ENCODE results near the gene TSPAN15. TPM values are rescaled to one million over a fixed set of nuclear protein-coding genes. Genes with fewer than 3 reads are reported as not detected.
A peak's percentile ranks its signal among the peaks of the same experiment; 100 is the strongest.

Gene TSPAN15
- total RNA-seq, 1 experiment from 2014 or later: 108 TPM

- Histone ChIP-seq H2AFZ (no peak overlapping the region), H3K9me3 (ENCODE audit: insufficient read depth, low read depth) (no peaks in the 10 kb centered on the region), H3K4me2 (peak overlapping the region; percentile 96), H3K4me1 (replicated peaks; ENCODE audit: insufficient read depth) (peaks cover 85% of the 10 kb centered on the region), H3K36me3 (ENCODE audit: low read depth) (no peaks in the 10 kb centered on the region), H3K9me2 (ENCODE audit: insufficient read depth) (no peaks in the 10 kb centered on the region), H3F3A (ENCODE audit: insufficient read depth, low read depth) (peaks cover 71% of the 10 kb centered on the region), H3K27me3 (ENCODE audit: insufficient read depth, low read depth) (no peaks in the 10 kb centered on the region), H3K4me3 (no peak overlapping the region), H3K27ac (peak overlapping the region; percentile 95), H3K79me2 (ENCODE audit: low read depth) (no peaks in the 10 kb centered on the region), H4K20me1 (ENCODE audit: insufficient read depth) (no peaks in the 10 kb centered on the region)
- TF ChIP-seq, protein P1, sequence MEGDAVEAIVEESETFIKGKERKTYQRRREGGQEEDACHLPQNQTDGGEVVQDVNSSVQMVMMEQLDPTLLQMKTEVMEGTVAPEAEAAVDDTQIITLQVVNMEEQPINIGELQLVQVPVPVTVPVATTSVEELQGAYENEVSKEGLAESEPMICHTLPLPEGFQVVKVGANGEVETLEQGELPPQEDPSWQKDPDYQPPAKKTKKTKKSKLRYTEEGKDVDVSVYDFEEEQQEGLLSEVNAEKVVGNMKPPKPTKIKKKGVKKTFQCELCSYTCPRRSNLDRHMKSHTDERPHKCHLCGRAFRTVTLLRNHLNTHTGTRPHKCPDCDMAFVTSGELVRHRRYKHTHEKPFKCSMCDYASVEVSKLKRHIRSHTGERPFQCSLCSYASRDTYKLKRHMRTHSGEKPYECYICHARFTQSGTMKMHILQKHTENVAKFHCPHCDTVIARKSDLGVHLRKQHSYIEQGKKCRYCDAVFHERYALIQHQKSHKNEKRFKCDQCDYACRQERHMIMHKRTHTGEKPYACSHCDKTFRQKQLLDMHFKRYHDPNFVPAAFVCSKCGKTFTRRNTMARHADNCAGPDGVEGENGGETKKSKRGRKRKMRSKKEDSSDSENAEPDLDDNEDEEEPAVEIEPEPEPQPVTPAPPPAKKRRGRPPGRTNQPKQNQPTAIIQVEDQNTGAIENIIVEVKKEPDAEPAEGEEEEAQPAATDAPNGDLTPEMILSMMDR (conservative IDR thresholded peaks at IDR 0.05): no peak
- no peak for TF ChIP-seq EZH2 (IDR thresholded peaks at IDR 0.05; ENCODE audit: low read depth)
- peak in 1 of 2 experiments; percentile 69 for DNase-seq
- intact Hi-C loops (cut with micrococcal nuclease; ENCODE audit: unreplicated experiment): no loop called here
- ChIA-PET CTCF (interaction anchor here (0.6 to 0.7 kb wide), 2 partner anchors 21 to 189 kb away, joined by 3 read pairs; no protein-coding TSS in a partner anchor), POLR2A (ENCODE audit: unreplicated experiment) (no interaction called here)
- no TSS peak for BruUV-seq (replicated peaks)
Measured at GRCh38 chr10:69445041-69445440, 6.2 kb upstream of the TSPAN15 start.

GRCh38 chr10:69446229-69446628, 5.0 kb upstream of the TSPAN15 start:
- TF ChIP-seq EZH2 (IDR thresholded peaks at IDR 0.05; ENCODE audit: low read depth): no peak
- TF ChIP-seq, protein P1 (conservative IDR thresholded peaks at IDR 0.05): no peak
- intact Hi-C loops (cut with micrococcal nuclease; ENCODE audit: unreplicated experiment): no loop called here

GRCh38 chr10:69446650-69447151, 4.6 kb upstream of the TSPAN15 start:
- peak; percentile 66 to 98 for DNase-seq
- H3K4me1 ChIP-seq (replicated peaks; ENCODE audit: insufficient read depth): peaks cover 79% of the 10 kb centered on the region
- H3K9me3 ChIP-seq (ENCODE audit: insufficient read depth, low read depth): no peaks in the 10 kb centered on the region
- no peak for TF ChIP-seq EZH2 (IDR thresholded peaks at IDR 0.05; ENCODE audit: low read depth)
- TF ChIP-seq, protein P1 (conservative IDR thresholded peaks at IDR 0.05): no peak
- no peaks in the 10 kb centered on the region for H3K36me3 ChIP-seq (ENCODE audit: low read depth)
- H3K27ac ChIP-seq: peak overlapping the region; percentile 95
- CTCF ChIA-PET: interaction anchor here (0.7 to 2.1 kb wide), 6 partner anchors 13 to 153 kb away, joined by 3 to 9 read pairs (median 4); no protein-coding TSS in a partner anchor
- POLR2A ChIA-PET (ENCODE audit: unreplicated experiment): interaction anchor here (0.5 to 1.0 kb wide), 9 partner anchors 9 to 957 kb away, joined by 3 to 17 read pairs (median 5); partner anchors contain the start of genes EIF4EBP2 and SUPV3L1
- H2AFZ ChIP-seq: no peak overlapping the region
- no peaks in the 10 kb centered on the region for H3K27me3 ChIP-seq (ENCODE audit: insufficient read depth, low read depth)
- H4K20me1 ChIP-seq (ENCODE audit: insufficient read depth): no peaks in the 10 kb centered on the region
- intact Hi-C loops (cut with micrococcal nuclease; ENCODE audit: unreplicated experiment): no loop called here
- peaks cover 3% of the 10 kb centered on the region for H3K79me2 ChIP-seq (ENCODE audit: low read depth)
- BruUV-seq (replicated peaks): no TSS peak
- peak overlapping the region; percentile 96 for H3K4me2 ChIP-seq
- no peaks in the 10 kb centered on the region for H3K9me2 ChIP-seq (ENCODE audit: insufficient read depth)
- peak overlapping the region; percentile 2; the same call in 1 of the 2 replicates for H3K4me3 ChIP-seq
- peaks cover 71% of the 10 kb centered on the region for H3F3A ChIP-seq (ENCODE audit: insufficient read depth, low read depth)

More at GRCh38 chr10:69446229-69446628, 5.0 kb upstream of the TSPAN15 start:
- DNase-seq: peak in 1 of 2 experiments; percentile 57
- Histone ChIP-seq H3K27me3 (ENCODE audit: insufficient read depth, low read depth) (no peaks in the 10 kb centered on the region), H3K9me2 (ENCODE audit: insufficient read depth) (no peaks in the 10 kb centered on the region), H3K4me3 (no peak overlapping the region), H4K20me1 (ENCODE audit: insufficient read depth) (no peaks in the 10 kb centered on the region), H3K4me2 (peak overlapping the region; percentile 96), H3K36me3 (ENCODE audit: low read depth) (no peaks in the 10 kb centered on the region), H3K4me1 (replicated peaks; ENCODE audit: insufficient read depth) (peaks cover 84% of the 10 kb centered on the region), H3K9me3 (ENCODE audit: insufficient read depth, low read depth) (no peaks in the 10 kb centered on the region), H3F3A (ENCODE audit: insufficient read depth, low read depth) (peaks cover 70% of the 10 kb centered on the region), H2AFZ (no peak overlapping the region), H3K79me2 (ENCODE audit: low read depth) (no peaks in the 10 kb centered on the region), H3K27ac (peak overlapping the region; percentile 95)
- ChIA-PET CTCF (interaction anchor here (0.6 to 2.1 kb wide), 6 partner anchors 13 to 153 kb away, joined by 3 to 9 read pairs (median 4); no protein-coding TSS in a partner anchor), POLR2A (ENCODE audit: unreplicated experiment) (interaction anchor here (0.6 to 1.0 kb wide), 5 partner anchors 9 to 894 kb away, joined by 3 to 17 read pairs (median 5); no protein-coding TSS in a partner anchor)
- no TSS peak for BruUV-seq (replicated peaks)
